Fibroblast of pulmonary artery (primary cell): ENCODE measurements around the gene MRPL58.
A peak's percentile ranks its signal among the peaks of the same experiment; 100 is the strongest.

ENCODE experiments used
- DNase-seq: peaks from one replicate; pipeline ENCODE4 v3.0.0-alpha.2; 2010; ENCODE audit warnings: low read depth
- H3K4me3 ChIP-seq: replicated peaks from 2 replicates; pipeline ENCODE4 v1.5.1; 2011; ENCODE audit warnings: low read depth, mild to moderate bottlenecking, control low read depth, low read length, moderate library complexity
- TF ChIP-seq, protein P1 (sequence below): IDR thresholded peaks from 2 replicates; pipeline ENCODE4 v1.5.1; 2011; ENCODE audit warnings: mild to moderate bottlenecking, control low read depth, low read length, inconsistent platforms; ENCODE audit errors: missing control alignments

MRPL58 gene

DNA sequence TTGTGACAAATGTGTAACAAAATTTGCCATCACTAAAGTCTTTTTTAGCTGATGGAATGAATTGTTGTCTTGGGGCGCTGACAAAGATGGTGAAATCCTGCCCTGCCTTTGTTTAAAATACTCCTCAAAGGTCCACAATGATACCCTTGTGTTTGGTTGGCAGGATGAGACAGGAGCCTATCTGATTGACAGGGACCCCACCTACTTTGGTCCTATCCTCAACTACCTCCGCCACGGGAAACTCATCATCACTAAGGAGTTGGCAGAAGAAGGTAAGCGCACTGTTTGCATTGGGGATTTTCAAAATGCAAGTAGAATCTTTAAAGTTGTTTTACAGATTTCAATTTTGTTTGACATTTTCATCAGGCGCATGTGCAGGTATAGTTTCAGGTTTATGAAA lies 36.6 kb downstream of the MRPL58 start:
- no peak for DNase-seq
- TF ChIP-seq, protein P1, sequence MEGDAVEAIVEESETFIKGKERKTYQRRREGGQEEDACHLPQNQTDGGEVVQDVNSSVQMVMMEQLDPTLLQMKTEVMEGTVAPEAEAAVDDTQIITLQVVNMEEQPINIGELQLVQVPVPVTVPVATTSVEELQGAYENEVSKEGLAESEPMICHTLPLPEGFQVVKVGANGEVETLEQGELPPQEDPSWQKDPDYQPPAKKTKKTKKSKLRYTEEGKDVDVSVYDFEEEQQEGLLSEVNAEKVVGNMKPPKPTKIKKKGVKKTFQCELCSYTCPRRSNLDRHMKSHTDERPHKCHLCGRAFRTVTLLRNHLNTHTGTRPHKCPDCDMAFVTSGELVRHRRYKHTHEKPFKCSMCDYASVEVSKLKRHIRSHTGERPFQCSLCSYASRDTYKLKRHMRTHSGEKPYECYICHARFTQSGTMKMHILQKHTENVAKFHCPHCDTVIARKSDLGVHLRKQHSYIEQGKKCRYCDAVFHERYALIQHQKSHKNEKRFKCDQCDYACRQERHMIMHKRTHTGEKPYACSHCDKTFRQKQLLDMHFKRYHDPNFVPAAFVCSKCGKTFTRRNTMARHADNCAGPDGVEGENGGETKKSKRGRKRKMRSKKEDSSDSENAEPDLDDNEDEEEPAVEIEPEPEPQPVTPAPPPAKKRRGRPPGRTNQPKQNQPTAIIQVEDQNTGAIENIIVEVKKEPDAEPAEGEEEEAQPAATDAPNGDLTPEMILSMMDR, result no peak
- H3K4me3 ChIP-seq, result no peak overlapping the region

DNA sequence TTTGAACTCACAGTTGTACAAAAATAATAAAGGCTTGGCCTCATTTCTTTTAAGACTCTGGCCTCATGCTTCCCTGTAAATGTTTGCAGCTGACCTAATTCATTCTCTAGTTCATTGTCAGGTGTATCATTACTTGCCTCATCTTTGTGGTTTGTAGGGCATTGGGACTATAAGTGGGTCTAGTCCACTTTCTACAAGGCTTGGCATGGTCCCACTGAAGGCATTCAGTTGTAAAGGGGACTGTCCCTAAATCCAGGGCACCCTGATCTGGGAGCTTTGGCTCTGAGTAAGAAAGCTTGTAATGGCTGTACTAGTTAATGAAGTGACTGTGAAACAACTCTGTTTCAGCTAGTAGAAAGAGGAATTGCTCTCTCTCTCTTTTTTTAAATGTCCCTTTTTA lies 37.2 kb downstream of the MRPL58 start:
- no peak overlapping the region for H3K4me3 ChIP-seq
- DNase-seq, result no peak

DNA sequence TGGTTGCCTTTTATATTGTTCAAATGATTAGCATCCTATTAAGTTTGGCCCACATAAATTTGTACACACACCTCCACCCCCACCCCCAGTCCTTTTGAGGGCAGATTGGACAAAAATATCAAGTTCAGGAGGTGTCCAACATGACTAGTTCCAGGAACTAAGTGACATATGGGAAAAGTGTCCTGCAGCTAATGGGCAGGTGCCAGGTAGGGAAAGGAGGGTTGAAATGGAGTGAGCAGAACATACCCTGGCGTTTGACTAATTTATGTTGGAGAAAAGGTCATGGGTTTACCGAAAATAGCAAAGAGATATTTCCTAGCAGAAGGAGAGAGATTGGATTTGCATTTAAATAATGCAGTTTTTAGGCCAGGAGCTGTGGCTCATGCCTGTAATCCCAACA lies 39.5 kb downstream of the MRPL58 start:
- DNase-seq, result no peak
- TF ChIP-seq, protein P1, result no peak
- H3K4me3 ChIP-seq, result no peak overlapping the region

More for the DNA sequence above, 37.2 kb downstream of the MRPL58 start:
- TF ChIP-seq, protein P1, result no peak

DNA sequence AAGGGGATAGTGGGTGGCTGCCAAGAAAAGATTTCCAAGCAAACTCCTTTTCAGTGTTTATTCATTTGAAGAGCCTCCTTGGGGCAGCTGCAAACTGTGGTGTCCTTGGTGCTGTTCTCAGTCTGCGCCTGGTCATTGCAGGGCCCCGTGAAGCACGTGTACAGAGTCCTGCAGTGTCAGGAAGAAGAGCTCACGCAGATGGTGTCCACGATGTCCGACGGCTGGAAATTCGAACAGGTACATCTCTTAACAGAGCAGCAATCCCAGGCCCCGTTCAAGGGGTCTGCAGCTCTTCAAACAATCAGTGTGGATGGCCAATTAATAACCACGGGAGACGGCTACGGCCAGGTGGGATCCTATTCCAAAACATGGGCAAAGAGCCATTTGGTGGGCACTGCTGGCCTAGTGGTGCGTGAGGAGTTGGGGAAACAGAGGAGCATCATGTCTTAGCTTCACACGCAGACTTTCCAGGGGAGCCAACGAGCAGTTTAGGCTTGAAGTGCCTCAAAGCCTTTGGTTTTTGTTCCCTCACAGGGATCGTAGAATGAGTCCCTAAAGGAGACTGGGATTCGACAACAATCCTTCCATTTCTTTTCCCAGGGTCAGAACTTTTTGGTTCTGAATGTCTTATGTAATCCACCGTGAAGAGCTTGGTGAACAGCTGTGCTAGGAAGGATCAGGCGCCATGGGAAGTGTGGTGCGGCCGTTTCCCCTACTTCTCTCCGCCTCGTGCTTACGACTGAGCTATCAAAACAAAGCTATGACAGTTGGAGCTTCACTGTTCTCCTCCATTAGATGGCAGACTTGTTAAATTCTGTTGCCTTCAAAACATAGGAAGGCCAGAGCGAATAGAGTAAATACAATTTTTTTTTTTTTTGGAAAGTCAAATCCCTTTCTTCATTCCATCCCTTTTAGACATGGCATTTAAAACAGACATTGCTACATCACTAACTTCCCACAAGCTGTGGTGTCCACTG lies 47.2 kb downstream of the MRPL58 start:
- no peak overlapping the region for H3K4me3 ChIP-seq
- TF ChIP-seq, protein P1, result peak; percentile 45
- DNase-seq, result peak; percentile 73

DNA sequence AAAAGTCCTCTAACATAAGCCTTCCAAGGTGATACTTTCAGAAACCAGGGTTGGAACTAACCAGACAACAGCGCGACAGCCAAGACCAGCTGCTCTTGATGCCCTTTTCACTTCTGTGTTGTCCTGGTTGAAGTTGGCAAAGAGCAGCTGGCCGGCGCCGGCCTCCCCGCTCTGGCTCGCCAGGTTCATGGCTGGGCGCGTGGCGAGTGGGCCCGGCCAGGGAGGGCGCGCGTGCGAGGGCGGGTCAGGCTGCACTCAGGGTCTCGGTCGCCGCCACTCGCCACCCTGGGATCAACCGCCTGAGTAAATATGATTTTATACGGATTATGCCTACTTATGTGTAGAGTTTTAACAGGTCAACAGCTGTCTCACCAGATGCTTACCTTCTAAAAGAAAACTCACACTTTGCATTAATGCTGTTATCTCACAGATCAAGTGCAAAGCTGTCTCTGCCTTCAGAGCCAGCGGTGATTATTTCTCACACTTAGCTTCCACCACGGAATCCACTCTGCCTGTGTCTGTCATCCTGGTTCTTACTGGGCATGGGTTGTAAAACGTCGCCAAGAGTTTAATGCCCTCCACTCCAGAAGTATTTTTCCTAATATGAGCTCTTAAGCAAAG lies 48.1 kb downstream of the MRPL58 start:
- TF ChIP-seq, protein P1, result no peak
- no peak overlapping the region for H3K4me3 ChIP-seq
- no peak for DNase-seq

DNA sequence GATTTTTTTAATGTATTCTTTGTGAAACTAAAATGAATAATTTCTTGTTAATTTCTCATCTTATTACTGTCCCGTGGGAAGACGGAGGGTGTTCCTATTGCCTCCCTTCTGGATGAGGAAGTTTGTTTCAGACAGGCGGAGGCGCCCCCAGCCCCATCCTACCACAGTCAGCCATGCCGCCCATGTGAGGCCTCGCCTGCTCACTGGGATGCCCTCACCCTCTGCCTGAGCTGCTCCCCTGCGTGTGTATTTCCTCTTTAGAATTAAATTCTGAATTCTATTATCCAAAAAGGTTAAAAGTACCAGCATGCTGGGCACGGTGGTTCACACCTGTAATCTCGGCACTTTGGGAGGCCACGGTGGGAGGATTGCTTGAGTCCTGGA lies 48.6 kb downstream of the MRPL58 start:
- TF ChIP-seq, protein P1, result no peak
- no peak overlapping the region for H3K4me3 ChIP-seq
- DNase-seq, result no peak
